Left colon (tissue), 2 donors: ENCODE results near the gene MAMLD1. TPM values are rescaled to one million over a fixed set of nuclear protein-coding genes. Genes with fewer than 3 reads are reported as not detected.

Experiments
- ATAC-seq: fragments of 200-7000 bp; cut with Tn5 transposase; one replicate; pipeline ENCODE4 v1.9.1; 2020; ENCODE audit warnings: mild to moderate bottlenecking, moderate library complexity
- DNase-seq, 2 donors: peaks; one replicate each; pipeline ENCODE4 v3.0.0-alpha.2; 2020
- intact Hi-C, 2 donors: fragments of 100-400 bp; cut with DNase I in 1 of 2; cut with micrococcal nuclease in 1 of 2; formaldehyde crosslinking; loops; one replicate each; pipeline versions ENCODE4 v1.11.2 to v1.14.0; 2022; cut with DNase I, micrococcal nuclease
- total RNA-seq, 2 donors: library from RNA; stranded (reverse); fragmentation: NEBNext Ultra II Directional; extraction: Animal tissue kit (Norgen Biotek cat#: 25700); gene quantifications; one replicate each; pipeline ENCODE4 v1.2.1, GENCODE V29; 2021
- donor health status: DM: no; HTN: no; CAD: no.
- donor health status: DM: yes; HTN: yes; CAD: no.

The MAMLD1 gene
- total RNA-seq, 2 donors from 2014 or later: 0.76 to 0.92 TPM

DNA sequence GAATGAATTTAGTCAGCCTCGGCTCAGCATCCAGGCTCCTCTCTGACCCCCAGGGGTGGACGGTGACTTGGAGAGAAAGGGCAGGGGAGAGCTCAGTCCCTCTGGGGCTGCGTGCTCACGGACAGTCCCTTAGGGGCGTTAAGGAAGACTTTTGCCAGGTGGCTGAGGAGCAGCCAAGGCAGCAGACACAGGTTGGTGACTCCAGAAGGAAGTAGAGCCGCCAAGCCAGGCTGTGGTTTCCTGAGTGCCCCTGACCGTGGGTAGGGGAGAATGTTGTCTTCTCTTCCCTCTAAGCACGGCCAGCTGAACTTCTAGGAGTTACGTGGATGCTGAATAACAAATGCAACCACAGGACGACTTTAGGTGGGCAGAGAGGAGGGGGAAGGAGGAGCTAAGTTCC lies 114.3 kb downstream of the MAMLD1 start:
- intact Hi-C loops: no loop called here
- DNase-seq: no peak
- ATAC-seq: no peak

DNA sequence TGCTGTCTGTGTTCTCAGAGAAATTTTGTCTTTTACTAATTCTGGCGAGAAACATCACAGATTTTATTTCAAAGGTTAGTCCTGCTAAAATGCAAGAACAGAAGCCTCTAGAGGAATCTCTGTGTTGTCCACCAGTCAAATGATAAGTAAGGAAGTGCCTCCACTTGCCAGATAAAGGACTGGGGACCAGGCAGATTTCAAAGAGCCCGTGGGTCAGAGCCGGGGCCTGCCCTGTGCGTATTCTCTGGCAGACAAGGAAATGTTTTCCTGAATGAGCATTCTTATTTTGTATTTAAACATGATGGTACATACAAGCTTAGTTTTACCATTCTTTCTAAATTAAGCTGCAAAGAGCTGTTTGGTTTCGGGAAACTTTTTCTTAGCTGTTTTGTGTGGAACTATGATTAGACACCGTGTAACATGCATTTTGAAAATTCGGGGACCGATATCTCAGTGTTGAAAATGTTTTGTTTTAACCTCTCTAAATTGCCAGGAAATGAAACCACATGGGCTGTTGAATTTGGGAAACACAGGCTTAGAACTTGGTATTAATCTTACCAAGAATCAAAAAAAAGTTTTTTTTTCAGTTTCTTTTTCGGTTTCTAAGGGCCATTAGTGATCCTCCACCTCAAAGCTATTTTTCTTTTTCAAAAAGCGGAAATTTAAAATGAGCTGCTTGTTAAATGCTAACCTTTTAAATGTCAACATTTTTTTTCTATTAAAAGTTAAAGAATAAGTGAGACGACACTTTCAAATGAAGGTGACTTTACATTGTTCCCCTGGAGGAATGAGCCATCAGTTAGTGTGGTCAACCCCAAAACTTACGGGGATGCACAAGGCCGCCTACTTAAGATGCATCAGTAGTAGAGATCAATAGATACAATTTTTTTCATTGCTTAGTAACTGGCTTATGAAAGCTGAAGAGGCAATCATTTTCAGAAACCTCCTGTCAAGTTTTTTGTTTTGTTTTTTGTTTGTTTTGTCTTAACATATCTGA lies 115.7 kb downstream of the MAMLD1 start:
- ATAC-seq: no peak
- DNase-seq: no peak
- intact Hi-C loops: no loop called here

DNA sequence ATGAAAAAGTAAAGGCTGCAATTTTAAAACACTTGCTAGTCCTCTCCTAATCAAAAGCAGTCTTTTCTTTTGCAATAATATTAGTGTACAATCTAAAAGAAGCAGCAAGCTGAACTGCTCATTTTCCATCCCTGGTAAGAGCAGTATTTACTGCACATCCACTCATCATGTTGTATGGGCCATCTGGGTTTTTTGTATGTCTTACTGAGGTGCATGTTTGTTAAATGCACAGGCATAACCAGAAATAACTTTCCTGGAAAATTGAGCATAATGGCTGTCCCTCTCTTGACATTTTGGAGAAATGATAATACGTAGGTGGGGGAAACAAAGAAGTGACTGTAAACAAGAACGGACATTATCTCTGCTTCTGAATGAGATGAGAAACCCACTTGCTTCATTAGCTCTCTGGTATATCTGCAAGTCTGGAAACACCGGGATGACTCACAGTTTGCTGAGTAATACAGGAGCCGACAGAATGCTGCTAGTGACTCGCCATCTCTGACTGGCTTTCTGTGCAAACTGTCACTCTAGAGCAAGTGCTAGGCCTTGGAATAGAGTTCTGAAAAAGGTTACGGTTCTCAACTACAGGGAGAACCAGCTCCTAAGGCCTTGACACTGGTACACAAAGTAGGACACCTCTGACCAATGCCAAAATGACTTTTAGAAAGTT lies 119.6 kb downstream of the MAMLD1 start:
- ATAC-seq: no peak
- no peak for DNase-seq
- intact Hi-C loops: no loop called here

DNA sequence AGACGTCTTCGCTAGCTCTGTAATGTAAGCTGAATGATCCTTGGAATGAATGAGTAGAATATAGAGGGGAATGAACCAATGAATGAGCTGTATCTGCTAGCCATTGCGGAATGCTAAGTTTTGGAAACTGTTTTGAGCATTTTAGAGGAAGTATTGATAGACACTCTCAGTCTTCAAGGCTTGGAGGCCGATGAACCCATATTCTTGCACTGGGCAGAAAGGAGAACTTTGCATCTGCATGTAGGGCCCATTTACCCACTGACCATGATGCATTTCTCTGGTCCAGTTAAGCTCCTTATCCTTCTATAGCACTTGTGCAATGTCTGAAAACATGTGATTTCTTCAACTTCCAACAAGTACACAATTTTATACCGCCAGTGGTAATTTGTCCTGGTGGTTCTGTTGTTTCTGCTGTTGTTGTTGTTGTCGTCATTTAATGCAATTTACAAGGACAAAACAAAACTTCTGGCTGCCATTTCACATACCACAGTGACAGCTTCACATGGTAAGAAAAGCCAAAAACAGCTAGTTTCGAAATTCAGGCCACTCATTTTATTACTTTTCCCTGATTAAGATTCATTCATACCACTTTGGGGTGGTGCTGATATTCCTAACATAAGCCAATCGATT lies 120.4 kb downstream of the MAMLD1 start:
- DNase-seq: no peak
- intact Hi-C loops: no loop called here
- no peak for ATAC-seq

DNA sequence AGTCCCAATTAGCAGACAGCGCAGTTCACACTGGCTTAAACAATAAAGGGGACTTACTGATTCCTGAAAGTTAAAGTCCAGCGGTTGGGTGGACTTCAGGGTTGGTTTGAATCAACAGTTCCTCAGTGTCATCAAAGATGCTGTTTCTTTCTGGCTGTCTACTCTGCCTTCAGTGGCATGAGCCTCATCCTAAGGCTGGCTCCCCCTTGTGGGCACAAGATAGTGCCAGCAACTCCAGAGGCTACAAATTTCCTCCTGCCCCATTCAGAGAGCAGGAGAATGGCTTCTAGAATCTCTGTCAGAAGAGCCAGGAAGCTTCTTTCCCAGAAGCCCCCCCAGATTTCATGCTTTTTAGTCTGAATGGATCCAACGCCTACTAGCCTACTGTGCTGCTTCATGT lies 122.9 kb downstream of the MAMLD1 start:
- DNase-seq: peak in 1 of 2 donors; percentile 74
- intact Hi-C loops: no loop called here

DNA sequence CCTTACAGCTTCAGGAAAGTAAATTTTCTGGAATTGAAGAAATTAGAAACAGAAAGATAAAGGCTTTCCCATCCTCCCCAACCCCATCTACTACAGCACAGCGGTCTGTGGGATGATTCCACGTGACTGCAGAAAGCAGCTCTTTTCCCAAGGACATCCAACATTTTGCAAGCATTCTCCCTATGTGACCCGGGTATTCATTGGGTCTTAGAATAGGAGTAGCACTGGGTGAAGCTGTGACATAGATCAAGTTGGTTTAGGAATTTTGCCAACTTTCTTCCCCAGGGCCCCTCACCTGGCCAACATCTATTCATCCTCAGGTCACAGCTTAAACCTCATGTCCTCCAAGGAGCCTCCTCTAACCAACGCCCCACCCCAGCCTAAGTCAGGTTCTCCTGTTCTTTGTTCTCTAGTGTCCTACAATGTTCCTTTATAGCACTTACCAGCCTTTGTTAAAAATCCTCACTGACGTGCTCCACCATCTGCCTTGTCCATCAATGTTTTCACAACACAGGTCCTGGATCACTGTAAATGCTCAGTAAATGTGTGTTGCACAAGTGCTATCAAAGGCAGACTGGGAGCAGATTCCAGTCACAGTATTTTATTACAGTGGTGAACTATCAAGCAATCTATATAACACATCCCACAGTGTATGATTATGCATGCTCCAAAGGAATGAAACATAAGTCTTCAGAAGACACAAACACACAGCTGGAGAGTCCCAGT lies 124.4 kb downstream of the MAMLD1 start:
- intact Hi-C loops: no loop called here
- no peak for DNase-seq
- ATAC-seq: no peak

More for the DNA sequence above, 122.9 kb downstream of the MAMLD1 start:
- peak; percentile 79 for ATAC-seq

DNA sequence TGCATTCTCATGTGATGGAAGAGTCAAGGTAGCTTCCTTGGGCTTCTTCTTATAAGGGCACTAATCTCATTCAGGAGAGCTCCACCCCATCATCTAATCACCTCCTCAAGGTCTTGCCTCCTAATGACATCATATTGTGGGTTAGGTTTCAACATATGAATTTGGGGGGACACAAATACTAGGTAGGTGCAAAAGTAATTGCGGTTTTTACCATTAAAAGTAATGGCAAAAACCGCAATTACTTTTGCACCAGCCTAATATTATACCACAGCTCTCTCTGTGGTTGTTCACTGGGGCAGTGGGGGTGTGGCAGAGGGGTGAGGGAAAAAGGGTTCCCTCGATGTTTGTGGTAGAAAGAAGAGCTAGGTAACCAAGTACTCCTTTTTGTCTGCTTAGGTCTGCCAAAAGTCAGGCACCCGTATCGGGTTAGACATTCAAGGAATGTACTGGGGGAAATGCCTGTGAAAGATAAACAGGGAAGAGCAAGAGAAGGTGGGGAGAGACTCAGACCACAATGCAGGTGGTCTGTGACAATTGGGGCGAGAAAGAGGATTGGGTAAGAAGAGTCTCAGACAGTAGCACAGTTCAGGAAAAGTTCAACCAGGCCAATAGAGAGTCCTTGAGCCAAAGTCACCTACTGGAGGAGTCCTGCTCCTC lies 126.4 kb downstream of the MAMLD1 start:
- DNase-seq: no peak
- ATAC-seq: no peak
- intact Hi-C loops: no loop called here

DNA sequence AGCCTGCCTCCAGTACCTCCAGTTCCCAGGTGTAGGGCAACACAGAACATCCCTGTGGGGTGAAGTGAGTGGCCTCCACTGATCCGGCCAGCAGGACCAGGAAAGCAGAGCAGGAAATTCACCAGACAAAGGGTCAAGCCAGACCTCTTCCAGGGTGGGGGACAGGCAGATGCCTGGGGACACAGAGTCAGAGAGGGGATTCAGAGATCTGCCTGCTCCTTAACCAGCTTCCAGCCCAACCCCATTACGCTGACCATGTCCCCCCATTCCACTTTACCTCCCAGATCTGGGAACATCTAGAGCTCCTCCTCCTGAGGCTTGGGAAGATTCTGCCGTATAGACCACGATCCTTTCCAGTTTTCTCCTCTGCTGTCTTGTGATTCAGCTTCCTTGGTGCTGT lies 132.4 kb downstream of the MAMLD1 start:
- no peak for ATAC-seq
- intact Hi-C loops: no loop called here
- no peak for DNase-seq

DNA sequence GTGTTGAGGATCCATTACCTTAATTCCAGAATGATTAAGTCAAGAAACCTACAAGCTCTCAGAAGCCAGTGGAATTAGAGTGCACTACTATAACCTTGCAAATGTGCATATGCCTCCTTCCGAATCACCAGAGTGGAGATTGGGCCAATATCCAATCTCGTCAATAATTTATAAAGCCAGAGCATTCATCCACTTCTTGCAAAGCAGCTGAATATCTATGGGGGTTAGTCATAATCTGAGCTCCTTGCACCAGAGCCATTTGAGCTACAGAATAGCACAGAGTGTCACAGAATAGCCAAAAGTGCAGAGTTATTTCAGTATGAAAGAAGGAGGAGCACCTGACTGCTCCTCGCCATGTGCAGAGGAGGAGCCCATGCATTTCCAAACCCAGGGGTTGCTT lies 136.1 kb downstream of the MAMLD1 start:
- DNase-seq (no peak), ATAC-seq (no peak)
- intact Hi-C loops: no loop called here

DNA sequence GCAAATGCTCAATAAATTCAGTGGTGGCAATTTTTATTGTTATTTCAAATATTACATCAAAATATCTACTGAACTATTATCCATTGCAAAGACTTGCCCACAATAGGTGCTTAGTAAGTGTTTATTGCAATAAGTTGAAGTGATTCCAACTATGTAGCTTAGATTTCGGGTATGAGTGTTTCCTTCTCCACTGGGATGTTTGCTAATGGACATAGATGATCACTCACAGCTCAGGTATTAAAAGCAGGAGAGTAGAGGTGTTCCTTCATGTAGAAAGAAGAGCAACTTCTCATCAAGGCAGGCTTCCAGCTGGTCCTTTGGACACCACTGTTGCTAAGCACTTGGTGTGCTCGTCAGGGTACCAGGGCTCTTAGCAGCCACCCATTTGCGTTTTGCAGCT lies 139.0 kb downstream of the MAMLD1 start:
- ATAC-seq (no peak), DNase-seq (no peak)
- intact Hi-C loops: no loop called here

DNA sequence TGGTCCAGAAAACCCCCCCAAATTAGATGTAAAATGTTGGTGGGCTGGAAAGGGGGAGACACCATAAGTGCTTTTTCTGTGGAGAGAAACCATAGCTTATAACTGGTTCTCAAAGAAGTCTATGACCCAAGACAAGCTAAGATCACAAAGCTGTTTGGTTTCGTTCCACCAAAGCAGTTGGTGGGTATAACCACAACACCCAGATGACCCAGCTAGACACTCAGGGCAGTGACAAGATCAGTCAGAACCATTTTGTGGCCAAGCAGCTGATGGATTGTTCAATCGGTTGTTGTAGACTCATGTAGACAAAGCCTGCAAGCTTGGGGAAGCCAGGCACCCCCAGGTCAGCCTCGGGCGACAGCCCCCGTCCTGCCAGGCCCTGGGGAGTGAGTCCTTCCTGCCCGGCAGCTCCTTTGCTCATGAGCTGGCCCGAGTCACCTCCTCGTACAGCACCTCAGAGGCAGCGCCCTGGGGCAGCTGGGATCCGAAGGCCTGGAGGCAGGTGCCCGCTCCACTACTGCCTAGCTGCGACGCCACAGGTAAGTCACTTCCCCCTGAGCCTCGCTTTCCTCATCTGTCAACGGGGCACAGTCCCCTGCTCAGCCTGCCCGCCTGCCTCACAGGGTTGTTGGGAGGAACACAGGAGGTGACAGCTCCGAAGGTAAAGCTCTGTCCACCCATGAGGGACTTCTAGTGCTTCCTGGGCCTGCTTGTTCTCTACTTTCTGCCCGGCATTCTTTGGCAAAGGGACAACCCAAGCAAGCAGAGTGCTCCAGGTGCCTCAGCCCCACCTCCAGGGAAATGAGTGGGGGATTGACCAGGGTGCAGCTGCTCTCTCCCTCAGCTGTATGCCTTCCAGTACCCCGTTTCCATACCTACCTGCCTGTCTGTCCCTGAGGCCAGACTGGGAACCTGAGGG lies 140.1 kb downstream of the MAMLD1 start:
- ATAC-seq (peak; percentile 17), DNase-seq (no peak)
- intact Hi-C loops: no loop called here

DNA sequence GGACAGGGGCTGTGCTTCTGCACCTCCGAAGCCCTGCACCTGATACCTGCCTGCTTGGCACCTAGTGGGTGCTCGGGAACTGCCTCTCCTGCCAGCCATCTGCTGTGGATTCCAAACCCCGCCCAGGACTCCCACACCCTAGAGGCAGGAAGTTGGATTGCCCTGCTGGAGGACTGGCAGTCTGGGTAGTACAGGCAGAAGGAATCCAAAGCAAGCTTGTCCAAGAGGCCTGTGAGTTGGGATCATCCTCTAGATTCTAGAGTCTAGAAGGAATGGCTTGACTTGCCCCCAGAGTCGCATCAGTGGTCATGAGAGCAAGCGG lies 140.7 kb downstream of the MAMLD1 start:
- ATAC-seq (peak; percentile 91), DNase-seq (peak; percentile 48 to 60)
- intact Hi-C loops: no loop called here

DNA sequence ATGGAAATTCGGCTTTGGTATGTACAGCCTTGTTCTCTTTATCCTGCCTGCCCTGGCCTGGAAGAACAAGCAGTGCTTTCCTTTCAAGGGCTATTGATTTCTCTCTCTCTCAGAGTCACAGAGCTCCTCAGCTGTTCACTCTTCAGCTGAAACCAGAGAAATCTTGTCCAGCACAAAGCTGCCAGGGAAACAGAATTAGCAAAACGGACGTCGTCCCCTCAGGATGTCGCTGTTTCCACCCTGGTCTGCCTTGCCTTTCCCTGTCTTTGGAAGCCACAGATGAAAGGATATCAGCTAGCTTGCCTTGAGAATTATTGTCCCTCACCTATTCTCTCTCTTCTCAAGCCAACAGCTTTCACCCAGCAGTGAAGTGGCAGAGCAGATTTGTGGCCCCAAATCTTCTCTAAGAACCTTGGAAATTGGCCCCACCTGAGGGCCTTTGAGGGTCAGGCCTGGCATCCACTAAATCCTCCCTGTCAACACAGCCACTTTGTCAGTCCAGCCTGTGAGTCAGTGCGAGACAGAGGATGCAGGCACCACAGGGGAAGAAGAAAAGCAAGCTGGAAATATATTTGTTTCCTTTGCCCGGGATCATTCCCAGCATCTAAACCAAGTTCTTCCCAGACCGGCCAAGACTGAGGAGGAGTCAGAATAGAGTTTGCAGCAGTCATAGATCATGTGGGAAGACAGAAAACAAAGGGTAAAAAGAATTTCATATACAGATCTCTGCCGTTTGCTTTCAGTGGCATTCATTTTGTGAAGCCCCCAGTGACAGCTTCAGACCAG lies 141.5 kb downstream of the MAMLD1 start:
- intact Hi-C loops: no loop called here
- DNase-seq (no peak), ATAC-seq (no peak)

DNA sequence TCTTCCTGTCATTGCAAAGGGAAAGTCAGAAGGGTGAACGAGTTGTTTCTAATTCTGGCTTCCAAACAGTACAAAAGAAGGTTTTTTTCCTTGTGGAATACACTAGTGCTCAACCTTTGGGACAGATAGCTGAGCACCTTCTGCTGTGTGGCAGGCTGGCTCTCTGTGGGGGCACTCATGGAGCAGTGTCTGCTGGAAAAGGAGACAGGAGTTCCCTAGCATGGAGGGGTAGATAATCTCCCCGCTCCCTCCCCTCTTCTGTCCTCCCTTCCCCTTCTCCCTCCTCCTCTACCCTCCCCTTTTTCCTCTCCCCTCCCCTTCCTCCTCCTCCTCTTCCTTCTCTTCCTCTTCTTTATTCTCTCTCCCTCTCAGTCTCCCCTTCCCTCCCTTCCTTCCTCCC lies 142.9 kb downstream of the MAMLD1 start:
- intact Hi-C loops: no loop called here
- ATAC-seq: no peak

DNA sequence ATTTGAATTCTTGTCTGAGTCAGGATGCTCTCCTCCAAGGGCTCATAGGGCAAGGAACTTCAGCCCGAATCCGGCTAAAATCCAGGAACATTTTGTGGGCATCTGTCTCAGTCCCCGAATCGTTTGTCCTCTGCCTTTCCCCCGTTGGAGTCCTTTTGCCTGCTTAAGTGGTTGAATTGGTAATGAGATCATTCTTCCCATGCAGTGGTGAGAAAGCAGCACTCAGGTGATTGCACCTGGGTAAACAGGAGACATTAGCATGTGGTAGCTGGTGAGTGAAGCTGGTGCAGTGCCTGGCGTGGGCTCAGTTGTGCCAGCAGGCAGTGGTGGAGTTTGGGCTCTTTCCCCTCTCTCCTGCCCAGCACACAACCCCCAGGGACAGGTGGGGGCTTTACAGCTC lies 143.4 kb downstream of the MAMLD1 start:
- DNase-seq: no peak
- intact Hi-C loops: no loop called here
- ATAC-seq: no peak

More for the DNA sequence above, 142.9 kb downstream of the MAMLD1 start:
- DNase-seq: no peak

DNA sequence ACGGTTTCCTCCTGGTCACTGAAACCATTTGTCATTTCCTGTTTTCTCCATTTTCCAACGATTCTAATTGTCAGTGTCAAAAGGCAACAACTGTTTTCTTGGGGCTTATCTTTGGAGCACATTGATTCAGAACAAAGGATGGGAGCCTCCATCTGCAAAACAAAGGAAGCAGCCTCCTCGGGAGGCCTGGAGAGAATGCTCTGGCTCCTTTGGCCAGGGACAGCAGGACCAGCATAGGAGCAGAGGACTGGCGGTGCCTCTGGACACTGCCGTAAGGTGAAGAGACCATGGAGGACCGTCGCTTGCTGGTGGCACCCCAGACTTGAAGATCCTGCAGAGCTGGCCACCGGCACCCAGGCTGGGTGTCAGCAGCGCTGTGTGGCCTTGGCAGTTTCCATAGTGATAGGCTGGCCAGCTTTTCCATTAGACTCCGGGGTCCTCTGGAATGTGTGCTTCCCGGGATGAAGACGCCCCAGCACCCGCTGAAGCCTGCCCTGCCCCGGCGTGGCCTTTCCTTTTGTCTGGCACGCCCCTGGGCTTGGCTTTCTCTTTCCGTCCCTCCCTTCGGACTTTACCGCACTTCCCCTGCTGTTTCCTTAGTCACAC lies 144.2 kb downstream of the MAMLD1 start:
- intact Hi-C loops: no loop called here
- peak in 1 of 2 donors; percentile 49 for DNase-seq
- ATAC-seq: peak; percentile 74

DNA sequence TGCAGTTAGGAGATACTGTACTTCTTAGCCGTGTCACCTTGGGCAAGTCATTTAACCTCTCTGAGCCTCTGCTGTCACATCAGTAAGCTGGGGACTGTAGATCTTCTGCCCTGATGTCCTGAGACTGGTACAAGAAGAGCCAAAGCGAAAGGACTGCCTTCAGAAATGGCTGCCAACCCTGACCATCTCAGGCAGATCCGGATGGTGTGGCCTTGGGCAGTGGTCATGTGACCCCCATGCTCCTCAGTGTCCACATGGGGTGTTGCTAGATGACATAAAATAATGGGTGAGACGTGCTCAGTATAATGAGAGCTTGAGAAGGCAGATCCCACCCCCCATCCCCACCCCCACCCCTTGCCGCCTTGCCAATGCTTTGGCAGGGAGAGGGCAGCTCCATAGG lies 144.9 kb downstream of the MAMLD1 start:
- intact Hi-C loops: no loop called here
- ATAC-seq (no peak), DNase-seq (no peak)
